Renal cortical epithelial cell (primary cell): ENCODE data around the gene ERBB4. TPM values are rescaled to one million over a fixed set of nuclear protein-coding genes. Genes with fewer than 3 reads are reported as not detected.
A peak's percentile ranks its signal among the peaks of the same experiment; 100 is the strongest.
"Not testable (repeated sequence)": the region's sequence is repeated elsewhere in the genome, so short reads cannot be mapped to it uniquely, and the experiment has no call there.

Experiments used
- DNase-seq: peaks from one replicate; pipeline ENCODE4 v3.0.0-alpha.2; 2011; ENCODE audit warnings: low read depth
- total RNA-seq: library from RNA; depleted of rRNA; stranded (reverse); fragments of >200 nt; gene quantifications from 2 replicates; pipeline ENCODE4 v1.2.3, GENCODE V29; 2014

ERBB4 gene
- total RNA-seq, 1 donor from 2014 or later = 40.7 TPM

DNA sequence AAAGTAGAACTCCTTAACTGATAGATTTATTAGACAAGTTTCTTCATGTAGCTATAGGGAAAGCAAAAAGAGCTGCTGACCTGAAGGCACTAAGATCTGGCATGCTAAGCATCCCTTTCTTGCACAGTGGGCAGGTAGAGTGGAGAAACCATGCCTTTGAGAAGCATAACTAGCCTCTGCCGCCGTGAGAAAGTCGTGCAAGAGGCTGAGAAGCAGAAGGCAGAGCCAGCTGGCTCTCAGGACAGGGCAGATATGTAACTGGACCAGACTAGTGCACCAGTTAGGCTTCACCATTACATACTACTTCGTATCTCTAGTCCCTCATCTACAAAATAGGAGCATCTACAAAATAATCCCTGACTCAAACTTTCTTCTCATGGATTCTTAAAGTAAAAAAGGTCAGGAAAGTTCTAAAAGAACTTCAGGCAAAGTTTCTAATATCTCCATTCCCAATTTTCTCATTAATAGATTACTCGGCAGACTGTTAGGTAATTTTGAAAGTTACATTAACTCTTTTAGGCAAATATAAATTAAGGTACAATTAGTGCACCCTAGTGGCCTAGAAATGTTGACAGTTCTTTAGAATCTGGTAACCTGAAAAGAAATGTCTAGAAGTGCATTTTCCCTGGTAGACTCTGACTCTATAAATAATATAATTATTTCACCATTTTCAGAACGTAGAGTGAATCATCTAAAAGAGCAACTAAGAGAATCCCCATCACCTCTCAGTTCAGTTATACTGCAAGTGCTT lies 10.3 kb downstream of the ERBB4 start:
- peak; percentile 28 for DNase-seq

GRCh38 chr2:212526059-212526458 lies 12.5 kb downstream of the ERBB4 start:
- no peak for DNase-seq

GRCh38 chr2:212523756-212524155 lies 14.8 kb downstream of the ERBB4 start:
- DNase-seq = no peak

- DNase-seq = no peak
These were observed 18.3 kb downstream of the ERBB4 start for GRCh38 chr2:212520340-212520739.

DNA sequence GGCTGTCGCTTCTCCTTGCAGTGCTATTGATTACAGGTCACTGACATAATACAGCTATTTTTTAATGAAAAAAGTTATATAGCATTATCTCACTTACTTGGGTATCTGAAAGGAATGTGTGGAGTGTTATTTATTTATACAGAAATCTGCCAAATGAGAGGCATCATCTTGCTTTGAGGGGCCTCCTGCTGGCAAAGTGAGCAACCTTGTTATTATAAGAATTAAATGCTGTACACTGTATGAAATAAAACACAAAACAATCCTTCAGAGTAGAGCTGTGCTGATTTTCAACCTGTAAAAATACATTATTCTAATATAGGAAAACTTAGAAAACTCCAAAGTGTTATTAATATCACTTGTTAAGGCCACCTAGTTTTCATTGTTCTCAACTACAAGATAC lies 20.9 kb downstream of the ERBB4 start:
- DNase-seq = no peak

DNA sequence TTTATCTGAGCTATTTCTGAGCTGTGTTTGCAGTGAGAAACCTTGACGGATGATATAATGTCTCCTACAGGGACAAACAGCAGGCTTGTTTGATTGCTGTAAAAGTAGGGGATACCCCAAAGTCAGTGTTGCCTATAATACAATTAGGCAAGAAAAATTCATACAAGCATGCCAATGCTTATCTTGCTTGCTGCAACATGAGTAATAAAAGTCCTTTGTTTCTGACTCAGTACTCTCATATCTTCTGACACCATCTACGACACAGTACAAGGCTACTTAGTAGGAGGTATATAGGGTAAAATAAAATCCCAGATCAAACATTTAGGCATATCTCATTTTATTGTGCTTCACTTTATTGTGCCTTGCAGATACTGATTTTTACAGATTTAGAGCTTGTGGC lies 33.0 kb downstream of the ERBB4 start:
- no peak for DNase-seq

GRCh38 chr2:212495046-212495445 lies 43.6 kb downstream of the ERBB4 start:
- DNase-seq = peak; percentile 95

GRCh38 chr2:212494418-212495020 lies 44.1 kb downstream of the ERBB4 start:
- peak; percentile 98 for DNase-seq

GRCh38 chr2:212489719-212490346 lies 48.8 kb downstream of the ERBB4 start:
- DNase-seq = no peak

- no peak for DNase-seq
These were observed 50.0 kb downstream of the ERBB4 start for GRCh38 chr2:212488611-212489010.

- DNase-seq = peak; percentile 70
These were observed 54.0 kb downstream of the ERBB4 start for GRCh38 chr2:212484563-212485080.

DNA sequence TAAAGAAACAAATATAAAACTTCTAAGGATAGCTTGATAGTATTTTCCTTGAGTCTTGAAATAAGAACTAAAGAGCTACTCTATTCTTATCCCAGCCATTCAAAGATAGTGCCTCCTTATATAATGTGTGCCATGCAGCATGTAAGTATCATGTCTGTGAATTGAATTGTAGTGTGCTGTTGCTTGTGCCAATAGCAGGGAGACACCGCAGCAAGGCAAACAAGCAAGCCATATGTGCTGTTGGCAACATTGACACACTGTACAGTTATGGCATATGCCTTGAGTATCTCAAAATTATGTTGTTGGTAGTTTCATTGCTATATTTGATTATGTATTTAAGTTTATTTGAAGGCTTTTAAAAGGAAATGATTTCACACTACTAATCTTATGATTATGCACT lies 58.2 kb downstream of the ERBB4 start:
- DNase-seq = no peak

DNA sequence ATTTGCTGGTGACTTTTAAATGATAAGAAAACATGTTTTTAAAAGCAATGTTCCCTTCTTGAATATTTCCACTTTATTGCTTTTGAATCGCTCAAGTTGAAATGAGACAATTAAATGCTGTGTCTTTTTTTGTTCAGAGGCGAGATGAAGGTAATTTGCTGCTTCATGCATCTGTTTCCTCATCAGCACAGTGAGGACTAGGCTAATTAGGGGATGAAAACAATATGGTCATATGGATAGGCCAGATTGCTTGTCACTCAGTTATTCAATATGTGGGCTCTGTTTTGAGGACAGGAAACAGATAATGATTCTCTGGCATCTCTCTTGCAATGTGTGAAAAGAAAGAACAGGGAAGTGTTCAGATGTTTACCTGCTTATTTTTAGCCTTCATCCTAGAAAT lies 61.0 kb downstream of the ERBB4 start:
- DNase-seq = no peak

GRCh38 chr2:212473211-212473610 lies 65.4 kb downstream of the ERBB4 start:
- DNase-seq = no peak

- DNase-seq = not testable (repeated sequence)
These were observed 71.1 kb downstream of the ERBB4 start for GRCh38 chr2:212467551-212467950.

DNA sequence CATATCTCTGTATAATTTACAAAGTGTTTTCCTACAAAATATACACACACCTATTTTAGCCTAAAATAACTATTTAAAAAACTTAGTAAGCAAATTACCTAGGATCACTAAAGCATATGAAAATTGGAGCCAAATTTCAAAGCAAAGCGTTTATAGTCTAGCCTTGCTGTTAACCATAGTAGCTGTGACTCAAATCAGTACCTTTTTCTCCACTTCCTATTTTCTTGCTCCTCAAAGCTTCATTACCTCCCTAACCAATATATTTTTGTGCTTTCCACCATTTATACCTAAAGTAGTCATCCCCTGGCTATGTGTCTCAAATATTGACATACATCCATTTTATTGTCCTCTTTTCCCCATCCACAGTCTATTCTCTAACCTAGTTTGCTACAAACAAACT lies 73.1 kb downstream of the ERBB4 start:
- DNase-seq = no peak

DNA sequence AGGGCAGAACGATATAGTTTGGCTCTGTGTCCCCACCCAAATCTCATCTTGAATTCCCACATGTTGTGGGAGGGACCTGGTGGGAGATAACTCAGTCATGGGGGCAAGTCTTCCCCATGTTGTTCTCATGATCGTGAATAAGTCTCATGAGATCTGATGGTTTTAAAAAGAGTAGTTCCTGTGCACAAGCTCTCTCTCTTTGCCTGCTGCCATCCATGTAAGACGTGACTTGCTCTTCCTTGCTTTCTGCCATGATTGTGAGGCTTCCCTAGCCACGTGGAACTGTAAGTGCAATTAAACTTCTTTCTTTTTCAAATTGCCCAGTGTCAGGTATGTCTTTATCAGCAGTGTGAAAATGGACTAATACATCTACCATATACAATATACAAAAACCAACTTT lies 76.9 kb downstream of the ERBB4 start:
- DNase-seq = not testable (repeated sequence)

- no peak for DNase-seq
These were observed 84.5 kb downstream of the ERBB4 start for GRCh38 chr2:212454149-212454548.

GRCh38 chr2:212451786-212452231 lies 86.8 kb downstream of the ERBB4 start:
- DNase-seq = peak; percentile 92

- peak; percentile 65 for DNase-seq
These were observed 89.9 kb downstream of the ERBB4 start for GRCh38 chr2:212448698-212449097.

GRCh38 chr2:212441821-212442220 lies 96.8 kb downstream of the ERBB4 start:
- DNase-seq = no peak

GRCh38 chr2:212441141-212441540 lies 97.5 kb downstream of the ERBB4 start:
- no peak for DNase-seq
